ENCODE results near the gene EHD1.
"Not testable (repeated sequence)": the region's sequence is repeated elsewhere in the genome, so short reads cannot be mapped to it uniquely, and the experiment has no call there.

EHD1 gene

GRCh38 chr11:64817476-64817875 is 60.9 kb downstream of the EHD1 start:
- no peak for DNase-seq

GRCh38 chr11:64815433-64815832 is 63.0 kb downstream of the EHD1 start:
- not testable (repeated sequence) for DNase-seq

GRCh38 chr11:64814712-64815187 is 63.7 kb downstream of the EHD1 start:
- no peak for DNase-seq

- no peak for DNase-seq
Observed at GRCh38 chr11:64813826-64814225, 64.6 kb downstream of the EHD1 start.

- DNase-seq = no peak
Observed at GRCh38 chr11:64810891-64811272, 67.5 kb downstream of the EHD1 start.

GRCh38 chr11:64810271-64810890 is 68.0 kb downstream of the EHD1 start, which contains the start of gene MEN1:
TSS of gene MEN1 (minus strand) at chr11:64810551. CDS start at chr11:64810109, 442 bp downstream.
- peak; percentile 75 for DNase-seq

- peak; percentile 6 for DNase-seq
Observed at GRCh38 chr11:64809781-64810241, 68.6 kb downstream of the EHD1 start.

- DNase-seq = no peak
Observed at GRCh38 chr11:64805481-64805880, 72.9 kb downstream of the EHD1 start.

GRCh38 chr11:64804346-64805210 is 73.8 kb downstream of the EHD1 start:
- no peak for DNase-seq

- no peak for DNase-seq
Observed at GRCh38 chr11:64803846-64804345, 74.5 kb downstream of the EHD1 start.

GRCh38 chr11:64803158-64803845 is 75.1 kb downstream of the EHD1 start, which contains the start of gene MAP4K2:
TSS of gene MAP4K2 (minus strand) at chr11:64803214. CDS start at chr11:64803149, 65 bp downstream.
- DNase-seq = peak; percentile 89

- peak; percentile 37 for DNase-seq
Observed at GRCh38 chr11:64802370-64803157, 75.9 kb downstream of the EHD1 start.

Data from central memory CD4-positive, alpha-beta T cell (primary cell).